ENCODE measurements around the gene MN1. TPM values are rescaled to one million over a fixed set of nuclear protein-coding genes. Genes with fewer than 3 reads are reported as not detected.
A peak's percentile ranks its signal among the peaks of the same experiment; 100 is the strongest.

The MN1 gene
- total RNA-seq, 1 donor from 2014 or later: 6.1 TPM

- Histone ChIP-seq H3K4me3 (no peak overlapping the region), H3K4me1 (peaks cover 12% of the 10 kb centered on the region), H3K27me3 (no peaks in the 10 kb centered on the region), H3K36me3 (no peaks in the 10 kb centered on the region), H3K9me3 (no peaks in the 10 kb centered on the region), H3K27ac (no peak overlapping the region)
- peak in 1 of 2 donors; percentile 18 for DNase-seq (ENCODE audit: extremely low spot score in 2 of 2)
- intact Hi-C loops (cut with DNase I): no loop called here
- TF ChIP-seq POLR2AphosphoS5 (IDR thresholded peaks at IDR 0.05; ENCODE audit: insufficient read depth in 1 of 2, low read depth in 1 of 2) (no peak), POLR2A (IDR thresholded peaks at IDR 0.05) (no peak)
- TF ChIP-seq, protein P1, sequence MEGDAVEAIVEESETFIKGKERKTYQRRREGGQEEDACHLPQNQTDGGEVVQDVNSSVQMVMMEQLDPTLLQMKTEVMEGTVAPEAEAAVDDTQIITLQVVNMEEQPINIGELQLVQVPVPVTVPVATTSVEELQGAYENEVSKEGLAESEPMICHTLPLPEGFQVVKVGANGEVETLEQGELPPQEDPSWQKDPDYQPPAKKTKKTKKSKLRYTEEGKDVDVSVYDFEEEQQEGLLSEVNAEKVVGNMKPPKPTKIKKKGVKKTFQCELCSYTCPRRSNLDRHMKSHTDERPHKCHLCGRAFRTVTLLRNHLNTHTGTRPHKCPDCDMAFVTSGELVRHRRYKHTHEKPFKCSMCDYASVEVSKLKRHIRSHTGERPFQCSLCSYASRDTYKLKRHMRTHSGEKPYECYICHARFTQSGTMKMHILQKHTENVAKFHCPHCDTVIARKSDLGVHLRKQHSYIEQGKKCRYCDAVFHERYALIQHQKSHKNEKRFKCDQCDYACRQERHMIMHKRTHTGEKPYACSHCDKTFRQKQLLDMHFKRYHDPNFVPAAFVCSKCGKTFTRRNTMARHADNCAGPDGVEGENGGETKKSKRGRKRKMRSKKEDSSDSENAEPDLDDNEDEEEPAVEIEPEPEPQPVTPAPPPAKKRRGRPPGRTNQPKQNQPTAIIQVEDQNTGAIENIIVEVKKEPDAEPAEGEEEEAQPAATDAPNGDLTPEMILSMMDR (IDR thresholded peaks at IDR 0.05): no peak
Observed at GRCh38 chr22:27839057-27839660, 37.6 kb upstream of the MN1 start.

DNA sequence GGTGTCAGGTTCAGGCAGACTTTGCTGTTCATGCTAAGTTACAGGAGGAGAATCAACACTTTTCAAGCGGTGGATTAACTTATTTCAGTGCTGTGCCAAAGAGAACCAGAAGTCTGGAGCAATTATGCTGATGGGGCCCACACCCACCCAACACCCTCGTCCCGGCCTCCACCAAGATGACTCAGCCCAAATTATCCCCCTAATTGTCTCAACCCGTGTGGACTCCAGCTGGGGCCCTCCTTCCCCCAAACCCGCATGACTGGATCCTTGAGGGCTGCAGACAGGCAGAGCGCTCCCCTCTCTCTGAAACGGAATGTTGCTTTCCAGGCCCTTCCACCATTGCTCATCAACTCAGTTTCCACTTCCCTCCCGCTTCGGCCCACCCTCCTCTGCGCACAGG is 34.6 kb upstream of the MN1 start:
- no peak for DNase-seq (ENCODE audit: extremely low spot score in 2 of 2)
- Histone ChIP-seq H3K4me3 (no peak overlapping the region), H3K4me1 (no peaks in the 10 kb centered on the region), H3K27me3 (no peaks in the 10 kb centered on the region), H3K27ac (no peak overlapping the region), H3K36me3 (no peaks in the 10 kb centered on the region), H3K9me3 (no peaks in the 10 kb centered on the region)
- intact Hi-C loops (cut with DNase I): no loop called here
- TF ChIP-seq POLR2A (IDR thresholded peaks at IDR 0.05): no peak
- TF ChIP-seq, protein P1 (IDR thresholded peaks at IDR 0.05): no peak
- no peak for TF ChIP-seq POLR2AphosphoS5 (IDR thresholded peaks at IDR 0.05; ENCODE audit: insufficient read depth in 1 of 2, low read depth in 1 of 2)

DNA sequence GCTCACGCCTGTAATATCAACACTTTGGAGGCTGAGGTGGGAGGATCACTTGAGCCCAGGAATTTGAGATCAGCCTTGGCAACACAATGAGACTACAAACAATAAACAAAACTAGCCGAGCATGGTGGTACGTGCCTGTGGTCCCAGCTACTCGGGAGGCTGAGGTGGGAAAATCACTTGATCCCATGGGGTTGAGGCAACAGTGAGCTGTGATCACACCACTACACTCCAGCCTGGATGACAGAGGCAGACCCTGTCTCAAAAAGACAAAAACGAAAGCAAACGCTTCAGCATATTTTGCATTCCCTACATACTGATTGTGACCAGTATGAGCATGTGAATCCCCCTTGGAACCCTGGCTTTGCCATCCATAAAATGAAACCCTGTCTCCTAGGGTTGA is 33.9 kb upstream of the MN1 start:
- H3K4me1 ChIP-seq: no peaks in the 10 kb centered on the region
- no peaks in the 10 kb centered on the region for H3K36me3 ChIP-seq
- no peak overlapping the region for H3K27ac ChIP-seq
- no peak overlapping the region for H3K4me3 ChIP-seq
- no peak for DNase-seq (ENCODE audit: extremely low spot score in 2 of 2)
- intact Hi-C loops (cut with DNase I): no loop called here
- TF ChIP-seq, protein P1 (IDR thresholded peaks at IDR 0.05): no peak
- no peak for TF ChIP-seq POLR2AphosphoS5 (IDR thresholded peaks at IDR 0.05; ENCODE audit: insufficient read depth in 1 of 2, low read depth in 1 of 2)
- no peak for TF ChIP-seq POLR2A (IDR thresholded peaks at IDR 0.05)
- no peaks in the 10 kb centered on the region for H3K9me3 ChIP-seq
- H3K27me3 ChIP-seq: no peaks in the 10 kb centered on the region

DNA sequence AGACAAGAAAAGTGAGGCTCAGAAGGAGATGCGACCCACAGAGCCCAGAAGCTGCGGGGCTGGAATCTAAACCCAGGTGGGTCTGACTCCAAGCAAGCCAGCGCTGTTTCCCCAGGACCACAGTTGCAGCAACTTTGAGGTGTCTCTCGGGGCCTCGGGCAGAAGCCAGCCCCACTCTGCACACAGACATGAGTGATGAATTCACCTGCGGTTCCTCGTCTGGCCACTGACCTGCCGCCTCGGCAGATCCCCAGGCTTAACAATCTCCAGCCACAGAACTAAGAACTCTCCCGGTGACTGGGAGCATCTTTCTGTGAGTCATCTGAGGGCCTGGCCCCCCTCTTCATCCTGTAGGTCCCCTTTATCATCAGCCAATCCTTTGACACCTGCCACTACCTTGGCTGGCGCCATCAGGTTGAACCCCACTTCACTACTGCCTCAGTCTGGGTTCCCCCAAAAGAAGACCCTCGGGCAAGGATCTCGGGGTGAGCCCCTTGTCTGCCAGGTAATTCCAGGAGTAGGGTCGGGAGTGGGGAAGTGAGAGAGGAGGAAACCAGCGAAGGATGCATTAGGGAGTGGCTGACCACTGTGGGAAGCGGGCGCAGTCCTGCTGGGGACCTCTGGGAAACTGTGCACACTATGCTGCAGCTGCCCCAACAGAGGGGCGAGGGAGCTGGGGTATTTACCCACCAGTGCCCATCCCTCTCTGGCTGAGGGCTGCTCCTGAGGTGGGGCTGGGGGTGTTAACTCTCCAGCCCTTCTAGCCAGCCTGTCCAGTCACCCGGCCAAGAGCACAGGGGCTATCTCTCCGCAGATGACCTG is 33.0 kb upstream of the MN1 start:
- H3K27ac ChIP-seq: no peak overlapping the region
- H3K27me3 ChIP-seq: no peaks in the 10 kb centered on the region
- H3K9me3 ChIP-seq: no peaks in the 10 kb centered on the region
- intact Hi-C loops (cut with DNase I): no loop called here
- H3K4me3 ChIP-seq: no peak overlapping the region
- TF ChIP-seq POLR2AphosphoS5 (IDR thresholded peaks at IDR 0.05; ENCODE audit: insufficient read depth in 1 of 2, low read depth in 1 of 2): no peak
- TF ChIP-seq, protein P1 (IDR thresholded peaks at IDR 0.05): no peak
- no peak for TF ChIP-seq POLR2A (IDR thresholded peaks at IDR 0.05)
- H3K36me3 ChIP-seq: no peaks in the 10 kb centered on the region
- DNase-seq (ENCODE audit: extremely low spot score in 2 of 2): no peak
- H3K4me1 ChIP-seq: no peaks in the 10 kb centered on the region

GRCh38 chr22:27833803-27834202 is 32.2 kb upstream of the MN1 start:
- intact Hi-C loops (cut with DNase I): no loop called here
- no peaks in the 10 kb centered on the region for H3K27me3 ChIP-seq
- no peaks in the 10 kb centered on the region for H3K36me3 ChIP-seq
- no peaks in the 10 kb centered on the region for H3K9me3 ChIP-seq
- H3K4me1 ChIP-seq: no peaks in the 10 kb centered on the region
- DNase-seq (ENCODE audit: extremely low spot score in 2 of 2): no peak
- no peak overlapping the region for H3K4me3 ChIP-seq
- no peak overlapping the region for H3K27ac ChIP-seq
- no peak for TF ChIP-seq POLR2AphosphoS5 (IDR thresholded peaks at IDR 0.05; ENCODE audit: insufficient read depth in 1 of 2, low read depth in 1 of 2)
- no peak for TF ChIP-seq POLR2A (IDR thresholded peaks at IDR 0.05)
- TF ChIP-seq, protein P1 (IDR thresholded peaks at IDR 0.05): no peak

All from vagina (tissue), 2 donors.